KOPT-K1 (cell line): ENCODE results near the gene RRM1.
"Not testable (repeated sequence)": the region's sequence is repeated elsewhere in the genome, so short reads cannot be mapped to it uniquely, and the experiment has no call there.

Experiments used
- H3K27ac ChIP-seq: fragments of 200-600 bp; sonication (generic); 2 replicates; pipeline ENCODE4 v1.5.1; 2016; ENCODE audit warnings: antibody characterized with exemption, mild to moderate bottlenecking, low read depth, low read length; ENCODE audit not compliant: poor library complexity, severe bottlenecking
- H3K36me3 ChIP-seq: fragments of 200-600 bp; sonication (generic); 2 replicates; pipeline ENCODE4 v1.5.1; 2017; ENCODE audit warnings: antibody characterized with exemption, mild to moderate bottlenecking, low read length, moderate library complexity; ENCODE audit not compliant: insufficient read depth
- H3K9me3 ChIP-seq: fragments of 200-600 bp; sonication (generic); 2 replicates; pipeline ENCODE4 v1.5.1; 2017; ENCODE audit warnings: antibody characterized with exemption, low read length, mild to moderate bottlenecking; ENCODE audit not compliant: insufficient read depth, poor library complexity, severe bottlenecking

RRM1 gene

GRCh38 chr11:4095509-4096230, 1.1 kb downstream of the RRM1 start:
- peak overlapping the region; percentile 88 for H3K27ac ChIP-seq
- H3K9me3 ChIP-seq: no peaks in the 10 kb centered on the region
- H3K36me3 ChIP-seq: peaks cover 59% of the 10 kb centered on the region

DNA sequence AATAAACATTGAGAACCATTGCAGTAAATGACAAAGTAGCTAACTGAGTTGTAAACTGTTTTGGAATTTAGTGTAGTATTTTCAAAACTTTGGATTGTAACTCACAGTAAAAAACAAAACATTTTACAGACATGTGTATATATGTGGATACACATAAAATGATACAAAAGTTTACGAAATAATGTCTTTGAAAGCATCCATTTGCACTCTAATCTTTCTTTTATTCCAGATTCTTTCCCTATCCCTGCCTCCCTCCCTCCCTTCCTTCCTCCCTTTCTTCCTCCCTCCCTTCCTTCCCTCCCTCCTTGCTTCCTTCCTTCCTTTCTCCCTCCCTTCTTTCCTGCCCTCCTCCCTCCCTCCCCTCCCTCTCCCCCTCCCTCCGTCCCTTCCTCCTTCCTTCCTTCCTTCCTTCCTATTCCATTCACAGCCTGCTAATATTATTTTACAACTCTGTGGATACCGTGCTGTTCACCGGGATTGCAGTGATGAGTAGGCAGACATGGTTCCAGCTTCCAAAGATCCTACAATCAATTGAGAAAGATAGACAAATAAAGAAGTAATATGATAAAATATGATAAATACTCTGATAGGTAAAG, 3.5 kb downstream of the RRM1 start:
- H3K27ac ChIP-seq: no peak overlapping the region
- H3K36me3 ChIP-seq: peaks cover 65% of the 10 kb centered on the region
- H3K9me3 ChIP-seq: no peaks in the 10 kb centered on the region

DNA sequence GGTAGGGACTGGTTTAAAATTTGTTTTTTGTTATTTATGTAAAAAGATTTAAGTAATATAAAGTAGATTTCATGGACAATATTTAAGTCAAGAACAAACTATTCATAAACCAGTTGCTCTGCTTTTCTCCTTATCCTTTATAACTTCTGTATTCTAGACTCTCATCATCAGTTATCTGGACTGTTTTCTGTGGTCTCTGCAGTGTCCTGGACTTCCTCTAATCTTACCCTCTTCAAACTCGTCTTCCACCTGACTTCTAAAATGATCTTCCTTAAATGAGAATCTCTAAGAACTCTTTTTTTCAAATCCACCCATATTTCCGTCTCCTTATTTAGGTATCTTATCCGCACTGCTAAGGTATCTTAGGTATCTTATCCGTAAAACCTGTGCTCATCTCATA, 8.1 kb downstream of the RRM1 start:
- peaks cover 97% of the 10 kb centered on the region for H3K36me3 ChIP-seq
- no peak overlapping the region for H3K27ac ChIP-seq
- no peaks in the 10 kb centered on the region for H3K9me3 ChIP-seq

- no peaks in the 10 kb centered on the region for H3K9me3 ChIP-seq
- peaks cover 97% of the 10 kb centered on the region for H3K36me3 ChIP-seq
- no peak overlapping the region for H3K27ac ChIP-seq
Observed at GRCh38 chr11:4103269-4103668, 8.7 kb downstream of the RRM1 start.

GRCh38 chr11:4105916-4106315, 11.3 kb downstream of the RRM1 start:
- Histone ChIP-seq H3K27ac (no peak overlapping the region), H3K36me3 (peaks cover 99% of the 10 kb centered on the region), H3K9me3 (no peaks in the 10 kb centered on the region)

DNA sequence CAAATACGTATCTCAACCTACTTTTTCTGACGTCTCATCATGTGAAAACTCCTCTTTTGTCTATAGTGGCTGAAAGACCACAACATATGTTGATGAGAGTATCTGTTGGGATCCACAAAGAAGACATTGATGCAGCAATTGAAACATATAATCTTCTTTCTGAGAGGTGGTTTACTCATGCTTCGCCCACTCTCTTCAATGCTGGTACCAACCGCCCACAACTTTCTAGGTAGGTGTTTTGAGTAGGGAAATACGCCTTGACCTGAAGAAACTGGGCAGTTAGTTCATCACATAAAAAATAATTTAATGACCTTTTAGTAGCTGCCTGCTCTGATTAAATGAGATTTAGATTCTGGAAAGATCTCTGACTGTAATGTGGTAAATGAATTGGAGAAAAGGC, 17.2 kb downstream of the RRM1 start:
- H3K9me3 ChIP-seq: no peaks in the 10 kb centered on the region

GRCh38 chr11:4115128-4115527, 20.5 kb downstream of the RRM1 start:
- Histone ChIP-seq H3K27ac (no peak overlapping the region), H3K36me3 (peaks cover 99% of the 10 kb centered on the region), H3K9me3 (no peaks in the 10 kb centered on the region)

More for the DNA sequence above, 17.2 kb downstream of the RRM1 start:
- Histone ChIP-seq H3K27ac (no peak overlapping the region), H3K36me3 (peaks cover 99% of the 10 kb centered on the region)

DNA sequence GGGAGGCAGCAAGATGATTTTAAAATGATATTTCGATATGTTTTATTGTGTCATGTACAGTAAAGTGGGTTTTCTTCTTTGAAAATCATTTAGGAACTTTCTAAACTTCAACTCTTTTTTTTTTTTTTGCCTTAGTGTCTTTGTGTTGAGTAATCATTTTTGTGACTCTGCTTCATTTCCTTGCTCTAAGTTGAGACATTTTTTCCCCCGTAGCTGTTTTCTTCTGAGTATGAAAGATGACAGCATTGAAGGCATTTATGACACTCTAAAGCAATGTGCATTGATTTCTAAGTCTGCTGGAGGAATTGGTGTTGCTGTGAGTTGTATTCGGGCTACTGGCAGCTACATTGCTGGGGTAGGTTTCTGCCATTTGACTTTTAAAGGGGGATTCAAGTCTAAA, 23.5 kb downstream of the RRM1 start:
- peaks cover 99% of the 10 kb centered on the region for H3K36me3 ChIP-seq
- no peak overlapping the region for H3K27ac ChIP-seq
- H3K9me3 ChIP-seq: no peaks in the 10 kb centered on the region

GRCh38 chr11:4123218-4123617, 28.6 kb downstream of the RRM1 start:
- H3K36me3 ChIP-seq: peaks cover 99% of the 10 kb centered on the region
- H3K27ac ChIP-seq: no peak overlapping the region

DNA sequence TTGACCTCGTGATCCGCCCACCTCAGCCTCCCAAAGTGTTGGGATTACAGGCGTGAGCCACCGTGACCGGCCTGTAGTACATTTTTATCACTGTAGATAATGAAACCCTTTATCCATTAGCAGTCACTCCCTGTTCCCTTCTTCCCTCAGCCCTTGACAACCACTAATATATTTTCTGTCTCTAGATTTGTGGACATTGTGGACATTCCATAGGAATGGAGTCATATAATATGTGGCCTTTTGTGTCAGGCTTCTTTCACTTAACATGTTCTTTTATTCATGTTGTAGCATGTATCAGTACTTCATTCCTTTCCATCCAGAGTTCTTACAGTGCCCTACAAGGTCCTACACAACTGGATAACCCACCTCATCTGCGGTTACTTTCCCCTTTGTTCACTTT, 30.5 kb downstream of the RRM1 start:
- Histone ChIP-seq H3K36me3 (peaks cover 98% of the 10 kb centered on the region), H3K9me3 (no peaks in the 10 kb centered on the region), H3K27ac (no peak overlapping the region)

More at GRCh38 chr11:4123218-4123617, 28.6 kb downstream of the RRM1 start:
- H3K9me3 ChIP-seq: no peaks in the 10 kb centered on the region

DNA sequence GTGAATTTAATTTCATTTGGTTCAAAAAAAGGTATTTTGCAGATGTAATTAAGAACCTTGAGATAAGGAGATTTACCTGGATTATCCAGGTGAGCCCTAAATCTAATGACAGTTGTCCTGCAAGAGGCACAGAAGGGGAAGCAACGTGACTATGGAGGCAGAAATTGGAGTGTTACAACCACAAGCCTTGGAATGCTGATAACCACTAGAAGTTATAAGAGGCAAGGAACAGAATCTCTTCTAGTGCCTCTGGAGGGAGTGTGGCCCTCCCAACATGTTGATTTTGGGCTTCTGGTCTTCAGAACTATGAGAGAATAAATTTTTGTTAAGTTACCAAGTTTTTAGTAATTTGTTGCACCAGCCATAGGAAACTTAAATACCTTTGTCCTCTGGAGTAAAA, 32.8 kb downstream of the RRM1 start:
- H3K9me3 ChIP-seq: no peaks in the 10 kb centered on the region
- H3K36me3 ChIP-seq: peaks cover 98% of the 10 kb centered on the region
- no peak overlapping the region for H3K27ac ChIP-seq

- not testable (repeated sequence) for H3K27ac ChIP-seq, H3K9me3 ChIP-seq
- peaks cover 99% of the 10 kb centered on the region for H3K36me3 ChIP-seq
Observed at GRCh38 chr11:4130219-4130618, 35.6 kb downstream of the RRM1 start.

DNA sequence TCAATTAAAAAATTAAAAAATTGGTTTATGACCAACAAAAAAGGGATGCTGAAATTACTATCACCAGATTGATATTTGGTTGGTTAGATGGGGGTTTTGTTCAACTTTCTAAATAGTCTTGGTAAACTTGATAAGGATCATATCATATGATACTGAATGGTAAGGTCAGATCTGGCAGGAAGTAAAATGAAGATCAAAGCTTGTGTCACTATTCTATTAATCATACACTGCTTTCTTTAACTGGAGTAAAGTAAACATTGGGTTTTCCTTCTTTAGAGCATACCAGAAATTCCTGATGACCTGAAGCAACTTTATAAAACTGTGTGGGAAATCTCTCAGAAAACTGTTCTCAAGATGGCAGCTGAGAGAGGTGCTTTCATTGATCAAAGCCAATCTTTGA, 40.2 kb downstream of the RRM1 start:
- no peak overlapping the region for H3K27ac ChIP-seq
- peaks cover 87% of the 10 kb centered on the region for H3K36me3 ChIP-seq
- peaks cover 11% of the 10 kb centered on the region for H3K9me3 ChIP-seq

- Histone ChIP-seq H3K27ac (no peak overlapping the region), H3K9me3 (peaks cover 16% of the 10 kb centered on the region), H3K36me3 (peaks cover 88% of the 10 kb centered on the region)
Observed at GRCh38 chr11:4138497-4138896, 43.9 kb downstream of the RRM1 start.

DNA sequence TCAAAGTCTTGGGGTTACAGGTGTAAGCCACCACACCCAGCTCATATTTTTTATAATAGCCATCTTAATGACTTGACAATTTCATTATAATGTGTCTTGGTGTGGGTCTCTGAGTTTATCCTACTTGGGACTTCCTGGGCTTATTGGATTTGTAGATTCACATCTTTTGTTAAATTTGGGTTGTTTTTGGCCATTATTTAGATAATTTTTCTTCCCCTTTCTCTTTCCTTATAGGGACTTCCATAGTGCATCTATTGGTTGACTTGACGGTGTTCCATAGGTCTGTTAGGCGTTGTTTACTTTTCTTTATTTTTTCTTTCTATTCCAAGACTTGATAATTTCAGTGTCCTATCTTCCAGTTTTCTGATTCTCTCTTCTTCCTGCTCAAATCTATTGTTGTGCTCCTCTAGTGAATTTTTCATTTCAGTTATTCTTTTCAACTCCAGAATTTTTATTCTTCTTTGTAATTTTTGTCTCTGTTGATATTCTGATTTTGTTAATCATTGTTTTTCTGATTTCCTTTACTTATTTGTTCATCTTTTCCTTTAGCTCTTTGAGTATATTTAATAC, 45.6 kb downstream of the RRM1 start:
- H3K27ac ChIP-seq: no peak overlapping the region
- peaks cover 82% of the 10 kb centered on the region for H3K36me3 ChIP-seq
- H3K9me3 ChIP-seq: peaks cover 16% of the 10 kb centered on the region
